Suprapubic skin (tissue), 4 donors: ENCODE results near the gene ANKRD11. TPM values are rescaled to one million over a fixed set of nuclear protein-coding genes. Genes with fewer than 3 reads are reported as not detected.

Experiments
- DNase-seq, 2 donors: peaks; one replicate each; pipeline ENCODE4 v3.0.0-alpha.2; 2019; ENCODE audit warnings: low spot score in 2 of 2
- H3K27ac ChIP-seq: fragments of 200-600 bp; sonication (generic); one replicate; pipeline ENCODE4 v1.5.1; 2019
- H3K27me3 ChIP-seq: fragments of 200-600 bp; sonication (generic); one replicate; pipeline ENCODE4 v1.5.1; 2019
- H3K36me3 ChIP-seq: fragments of 200-600 bp; sonication (generic); one replicate; pipeline ENCODE4 v1.5.1; 2019
- H3K4me1 ChIP-seq: fragments of 200-600 bp; sonication (generic); one replicate; pipeline ENCODE4 v1.5.1; 2019
- H3K4me3 ChIP-seq: fragments of 200-600 bp; sonication (generic); one replicate; pipeline ENCODE4 v1.5.1; 2019; ENCODE audit warnings: mild to moderate bottlenecking
- H3K9me3 ChIP-seq: fragments of 200-600 bp; sonication (generic); one replicate; pipeline ENCODE4 v1.5.1; 2019
- EP300 ChIP-seq: sonication (generic); formaldehyde crosslinking; IDR thresholded peaks from one replicate; pipeline ENCODE4 v1.6.1; 2017; ENCODE audit warnings: antibody characterized with exemption
- POLR2A ChIP-seq, 2 donors: fragments of 450-650 bp; IDR thresholded peaks; one replicate each; pipeline ENCODE4 v1.6.1; 2017; ENCODE audit warnings: antibody characterized with exemption in 2 of 2, mild to moderate bottlenecking in 2 of 2, moderate library complexity in 2 of 2
- POLR2AphosphoS5 ChIP-seq, 3 donors: sonication (generic); formaldehyde crosslinking; IDR thresholded peaks; one replicate each; pipeline ENCODE4 v1.6.1; 2017; ENCODE audit warnings: antibody characterized with exemption in 3 of 3
- WGBS: methylation state at CpG from one replicate; pipeline ENCODE4 v1.1.5; 2018; 5-methylcytosine and 5-hydroxymethylcytosine counted together
- total RNA-seq, 4 donors: library from RNA; depleted of rRNA; stranded (reverse); fragments of >200 nt; gene quantifications; one replicate each; pipeline ENCODE4 v1.1.0, GENCODE V29; 2016
- TF ChIP-seq, protein P1 (sequence below), 2 donors: fragments of 200-600 bp in 1 of 2; fragments of 450-650 bp in 1 of 2; sonication (generic) in 1 of 2; IDR thresholded peaks; one replicate each; pipeline ENCODE4 v1.5.1; 2016 to 2019; ENCODE audit warnings: antibody characterized with exemption in 2 of 2, mild to moderate bottlenecking in 1 of 2, moderate library complexity in 1 of 2

Gene ANKRD11
- total RNA-seq, 4 donors from 2014 or later = 85.4 to 212 (median 127) TPM

GRCh38 chr16:89297156-89297874 lies 193.0 kb downstream of the ANKRD11 start:
- Histone ChIP-seq H3K9me3 (no peaks in the 10 kb centered on the region), H3K36me3 (peaks cover 15% of the 10 kb centered on the region), H3K27ac (no peak overlapping the region), H3K4me1 (peaks cover 63% of the 10 kb centered on the region), H3K27me3 (no peaks in the 10 kb centered on the region), H3K4me3 (no peak overlapping the region)
- 81% methylated on average over 21 of the region's 27 CpGs for WGBS
- TF ChIP-seq POLR2AphosphoS5 (IDR thresholded peaks at IDR 0.05) = no peak
- no peak for TF ChIP-seq POLR2A (IDR thresholded peaks at IDR 0.05)
- TF ChIP-seq, protein P1, sequence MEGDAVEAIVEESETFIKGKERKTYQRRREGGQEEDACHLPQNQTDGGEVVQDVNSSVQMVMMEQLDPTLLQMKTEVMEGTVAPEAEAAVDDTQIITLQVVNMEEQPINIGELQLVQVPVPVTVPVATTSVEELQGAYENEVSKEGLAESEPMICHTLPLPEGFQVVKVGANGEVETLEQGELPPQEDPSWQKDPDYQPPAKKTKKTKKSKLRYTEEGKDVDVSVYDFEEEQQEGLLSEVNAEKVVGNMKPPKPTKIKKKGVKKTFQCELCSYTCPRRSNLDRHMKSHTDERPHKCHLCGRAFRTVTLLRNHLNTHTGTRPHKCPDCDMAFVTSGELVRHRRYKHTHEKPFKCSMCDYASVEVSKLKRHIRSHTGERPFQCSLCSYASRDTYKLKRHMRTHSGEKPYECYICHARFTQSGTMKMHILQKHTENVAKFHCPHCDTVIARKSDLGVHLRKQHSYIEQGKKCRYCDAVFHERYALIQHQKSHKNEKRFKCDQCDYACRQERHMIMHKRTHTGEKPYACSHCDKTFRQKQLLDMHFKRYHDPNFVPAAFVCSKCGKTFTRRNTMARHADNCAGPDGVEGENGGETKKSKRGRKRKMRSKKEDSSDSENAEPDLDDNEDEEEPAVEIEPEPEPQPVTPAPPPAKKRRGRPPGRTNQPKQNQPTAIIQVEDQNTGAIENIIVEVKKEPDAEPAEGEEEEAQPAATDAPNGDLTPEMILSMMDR (IDR thresholded peaks at IDR 0.05) = no peak
- TF ChIP-seq EP300 = no peak
- DNase-seq = no peak

- no peak overlapping the region for H3K27ac ChIP-seq
- TF ChIP-seq POLR2A (IDR thresholded peaks at IDR 0.05) (no peak), EP300 (no peak)
- TF ChIP-seq, protein P1 (IDR thresholded peaks at IDR 0.05) = no peak
- no peaks in the 10 kb centered on the region for H3K27me3 ChIP-seq
- peaks cover 49% of the 10 kb centered on the region for H3K4me1 ChIP-seq
- DNase-seq = no peak
- no peaks in the 10 kb centered on the region for H3K9me3 ChIP-seq
- H3K36me3 ChIP-seq = peaks cover 16% of the 10 kb centered on the region
- 68% methylated on average over 5 of the region's 6 CpGs for WGBS
- H3K4me3 ChIP-seq = no peak overlapping the region
Measured at GRCh38 chr16:89295915-89296314, 194.4 kb downstream of the ANKRD11 start.

DNA sequence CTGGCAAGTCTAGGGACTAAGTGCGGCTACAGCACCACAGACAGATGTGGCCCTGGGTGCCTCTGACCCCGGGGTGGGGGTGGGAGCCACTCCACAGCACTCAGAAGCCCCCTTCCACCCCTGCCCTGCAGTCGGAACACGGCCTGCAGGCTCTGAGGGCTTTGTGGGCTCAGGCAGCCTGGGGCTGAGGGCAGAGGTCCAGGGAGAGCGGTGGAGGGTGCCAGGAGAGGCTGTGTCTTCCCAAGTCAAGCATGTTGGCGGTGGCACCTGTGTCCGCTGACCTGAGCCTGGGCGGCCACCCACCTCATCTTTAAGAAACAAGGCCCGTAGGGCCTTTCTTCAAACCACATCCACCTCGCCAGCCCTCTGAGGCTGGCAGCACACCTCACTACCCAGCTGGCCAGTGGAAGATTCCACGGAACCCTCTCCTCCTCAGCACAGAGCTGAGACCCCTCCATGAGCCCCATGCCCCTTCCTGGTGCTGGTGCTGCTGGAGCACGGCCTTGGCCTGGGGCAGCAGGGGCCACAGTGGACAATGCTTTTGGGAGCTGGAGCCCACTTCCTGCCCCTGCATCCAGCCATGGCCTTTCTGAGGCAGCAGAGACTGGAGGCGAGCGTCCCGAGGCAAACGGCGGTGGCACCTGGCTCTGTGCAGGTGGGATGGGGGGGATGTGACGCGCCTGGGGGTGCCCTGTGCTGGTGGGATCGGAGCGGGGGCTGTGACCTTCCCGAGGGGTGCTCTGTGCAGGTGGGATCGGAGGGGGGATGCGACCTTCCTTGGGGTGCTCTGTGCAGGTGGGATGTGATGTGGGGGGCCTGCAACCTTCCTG lies 195.1 kb downstream of the ANKRD11 start:
- Histone ChIP-seq H3K9me3 (no peaks in the 10 kb centered on the region), H3K27ac (no peak overlapping the region), H3K36me3 (peaks cover 18% of the 10 kb centered on the region), H3K27me3 (no peaks in the 10 kb centered on the region), H3K4me1 (peaks cover 43% of the 10 kb centered on the region), H3K4me3 (no peak overlapping the region)
- TF ChIP-seq POLR2A (IDR thresholded peaks at IDR 0.05) = no peak
- TF ChIP-seq, protein P1 (IDR thresholded peaks at IDR 0.05) = no peak
- TF ChIP-seq POLR2AphosphoS5 (IDR thresholded peaks at IDR 0.05) = no peak
- TF ChIP-seq EP300 = no peak
- DNase-seq = no peak
- WGBS = 80% methylated on average over 10 of the region's 24 CpGs

DNA sequence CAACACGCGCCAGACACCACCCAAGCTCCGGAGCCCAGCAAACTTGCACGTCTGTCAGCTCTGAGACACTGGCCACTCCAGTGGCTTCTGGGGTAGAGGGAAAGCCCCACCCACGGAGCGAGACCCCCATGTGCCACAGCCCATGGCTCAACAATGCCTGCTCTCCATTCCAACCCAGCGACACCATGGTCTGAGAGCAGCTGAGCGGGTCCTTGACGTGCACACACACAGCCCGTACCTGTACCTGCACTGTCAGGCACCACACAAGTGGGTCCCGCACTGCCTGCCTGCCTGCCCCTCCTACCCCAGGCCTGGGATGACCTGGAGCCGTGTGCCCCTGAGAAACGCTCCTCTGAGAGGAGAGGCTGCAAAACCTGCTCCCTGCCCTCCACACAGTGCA lies 195.9 kb downstream of the ANKRD11 start:
- Histone ChIP-seq H3K4me3 (no peak overlapping the region), H3K9me3 (no peaks in the 10 kb centered on the region), H3K36me3 (peaks cover 11% of the 10 kb centered on the region), H3K27me3 (no peaks in the 10 kb centered on the region), H3K27ac (no peak overlapping the region), H3K4me1 (peaks cover 36% of the 10 kb centered on the region)
- no peak for TF ChIP-seq POLR2AphosphoS5 (IDR thresholded peaks at IDR 0.05)
- TF ChIP-seq POLR2A (IDR thresholded peaks at IDR 0.05) = no peak
- no CpG with 5 or more reads among the region's 13 CpGs for WGBS
- DNase-seq = no peak

GRCh38 chr16:89293276-89294143 lies 196.9 kb downstream of the ANKRD11 start:
- Histone ChIP-seq H3K4me3 (no peak overlapping the region), H3K9me3 (no peaks in the 10 kb centered on the region), H3K36me3 (peaks cover 15% of the 10 kb centered on the region), H3K27ac (no peak overlapping the region), H3K4me1 (peaks cover 36% of the 10 kb centered on the region), H3K27me3 (no peaks in the 10 kb centered on the region)
- TF ChIP-seq POLR2AphosphoS5 (IDR thresholded peaks at IDR 0.05) (no peak), EP300 (no peak), POLR2A (IDR thresholded peaks at IDR 0.05) (no peak)
- TF ChIP-seq, protein P1 (IDR thresholded peaks at IDR 0.05) = no peak
- WGBS = 80% methylated on average over 23 of the region's 28 CpGs
- DNase-seq = no peak
